HG03025 (cell line): ENCODE measurements around the gene CABYR.

Experiments used
- ATAC-seq: cut with Tn5 transposase; IDR thresholded peaks from one replicate; pipeline ENCODE4 v1.9.1; 2021; ENCODE audit warnings: mild to moderate bottlenecking, moderate library complexity; ENCODE audit not compliant: unreplicated experiment, low FRiP score

CABYR gene

DNA sequence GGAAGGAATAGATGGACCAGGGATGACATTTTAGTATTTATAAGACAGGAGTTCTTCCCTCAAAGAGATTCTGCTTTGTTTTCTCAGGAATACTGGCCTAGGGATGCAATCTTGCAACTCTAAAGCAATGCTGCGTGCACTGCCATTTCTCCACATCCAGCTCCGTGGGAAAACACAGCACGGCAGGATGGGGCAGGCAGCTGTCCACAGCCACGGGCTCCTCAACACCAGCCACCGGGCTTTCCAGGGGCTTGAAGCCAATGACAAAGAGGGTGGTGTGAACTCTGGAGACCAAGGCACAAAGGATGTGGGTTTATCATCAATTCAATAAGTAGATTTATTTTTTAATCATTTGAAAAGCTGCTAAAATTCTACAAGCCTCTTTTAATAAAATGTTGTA, 49.3 kb downstream of the CABYR start:
- no peak for ATAC-seq

DNA sequence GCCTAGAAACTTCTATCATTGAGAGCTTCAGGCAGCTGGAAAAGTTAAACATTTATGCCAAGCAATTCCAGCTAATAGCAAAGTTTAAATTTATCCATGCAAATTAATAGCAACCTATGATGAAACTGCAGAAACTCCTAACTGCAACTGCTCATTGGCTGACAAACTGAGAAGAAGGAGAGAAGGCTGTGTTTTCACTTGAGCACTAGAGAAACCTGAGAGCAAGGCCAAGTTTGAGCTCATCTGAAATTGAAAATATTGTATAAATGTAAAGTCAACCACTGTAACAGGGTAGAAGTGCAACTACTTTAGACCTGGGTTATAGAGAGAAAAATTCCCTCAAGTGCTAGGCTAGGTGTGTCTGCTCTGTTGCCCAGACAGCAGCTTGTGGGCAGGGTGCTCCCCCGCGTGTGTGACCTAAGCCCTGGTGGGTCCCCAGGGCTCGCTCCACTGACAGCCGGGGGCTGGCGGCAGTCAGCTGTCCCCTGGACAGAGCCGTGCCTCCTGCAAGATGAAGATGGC, 50.2 kb downstream of the CABYR start:
- peak; percentile 76 for ATAC-seq

DNA sequence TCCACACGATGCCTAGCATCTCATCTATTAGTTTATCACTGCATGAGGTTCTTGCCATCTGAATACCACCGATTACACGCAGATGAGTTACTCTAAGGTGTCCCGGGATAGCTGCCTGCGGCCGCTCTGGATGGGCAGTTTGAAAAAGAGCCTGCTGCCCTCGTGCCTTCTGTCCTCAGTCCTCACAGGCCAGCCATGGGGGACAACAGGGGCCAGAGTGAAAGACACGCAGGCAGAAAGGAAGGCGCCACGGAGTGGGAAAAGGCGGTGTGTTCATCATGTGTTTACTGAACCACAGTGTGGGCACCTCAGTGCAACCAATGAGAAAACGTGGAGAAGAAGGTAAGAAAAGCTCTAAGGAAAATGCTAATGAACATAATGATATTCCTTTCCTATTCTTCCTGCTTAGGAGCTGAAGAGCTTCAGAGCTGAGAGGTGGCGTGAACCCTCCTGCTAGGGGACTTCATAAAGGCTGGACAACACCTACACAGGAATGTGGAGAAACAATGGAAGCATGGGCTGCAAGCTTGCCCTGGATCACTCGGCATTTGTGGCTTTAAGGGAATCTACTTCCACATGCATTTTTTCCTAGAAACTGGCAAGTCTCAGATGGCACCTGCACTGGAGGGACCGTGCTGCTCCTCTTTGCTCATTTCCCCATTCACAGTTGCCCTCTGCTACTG, 50.9 kb downstream of the CABYR start:
- no peak for ATAC-seq

DNA sequence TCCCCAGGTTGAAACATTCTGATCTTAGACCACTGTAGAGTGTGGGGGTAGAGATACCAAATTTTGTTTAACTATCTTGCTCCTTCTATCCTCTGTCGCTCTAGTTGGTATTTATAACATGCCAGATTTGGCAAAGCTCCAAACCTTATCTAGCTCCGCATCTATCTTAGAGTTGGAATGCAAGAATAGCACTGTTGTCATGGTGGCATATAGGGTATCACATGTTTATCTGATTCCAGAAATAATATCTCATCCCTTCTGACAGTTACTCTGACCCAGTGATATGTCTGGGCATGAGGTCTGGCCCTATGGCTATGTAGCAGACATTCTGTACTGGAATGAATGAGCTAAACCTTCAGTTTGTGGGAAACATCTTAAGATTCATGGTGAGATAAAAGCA, 51.7 kb downstream of the CABYR start:
- no peak for ATAC-seq

DNA sequence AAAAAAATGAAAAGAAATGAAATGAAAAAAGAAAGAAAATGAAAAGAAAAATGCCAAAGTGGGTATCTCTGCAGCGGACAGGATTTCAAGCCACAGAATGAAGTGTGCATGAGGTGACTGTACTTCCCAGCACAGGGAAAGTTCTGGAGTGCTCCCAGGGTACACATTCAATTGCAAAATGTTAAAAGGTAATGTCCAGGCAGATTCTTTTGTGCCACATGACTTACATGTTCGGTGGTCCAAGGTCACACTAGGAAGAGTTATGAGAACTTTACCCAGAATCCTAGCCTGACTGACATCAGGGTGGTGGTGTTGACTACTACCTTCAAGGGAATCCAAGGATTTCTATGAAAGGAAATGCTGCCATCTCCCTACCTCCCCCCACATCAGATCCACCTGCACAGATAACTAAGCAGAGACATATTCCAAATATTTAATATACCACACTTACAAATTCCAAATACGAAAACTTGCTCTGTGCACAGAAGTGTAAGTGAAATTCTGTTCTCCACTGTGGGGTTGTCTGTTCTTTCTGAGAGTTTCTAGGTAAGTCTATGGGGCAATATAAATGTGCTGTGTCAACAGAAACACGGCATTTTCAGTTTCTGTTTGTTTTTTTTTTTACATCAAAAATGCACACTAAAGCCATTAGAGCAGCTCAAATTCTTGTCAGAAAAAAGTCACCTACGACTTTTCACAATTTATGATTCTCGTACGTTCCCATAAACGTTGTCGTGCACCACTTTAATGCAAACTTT, 56.6 kb downstream of the CABYR start:
- no peak for ATAC-seq

DNA sequence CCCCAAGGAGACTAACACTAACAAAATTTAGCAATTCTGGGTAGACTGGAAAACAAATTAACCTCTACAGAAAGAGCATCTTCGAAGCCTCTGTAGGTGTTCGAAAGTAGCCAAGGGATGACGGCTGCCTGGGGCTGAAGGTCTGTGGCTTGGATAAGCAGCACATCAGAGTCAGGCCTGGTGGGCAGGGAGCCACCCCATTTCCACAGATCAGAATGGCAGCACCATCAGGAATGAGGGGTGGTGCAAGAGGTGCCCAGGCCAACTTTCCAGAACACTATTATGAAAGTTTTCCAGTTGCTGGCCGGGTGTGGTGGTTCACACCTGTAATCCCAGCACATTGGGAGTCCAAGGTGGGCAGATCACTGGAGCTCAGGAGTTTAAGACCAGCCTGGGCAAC, 57.9 kb downstream of the CABYR start:
- ATAC-seq: no peak

DNA sequence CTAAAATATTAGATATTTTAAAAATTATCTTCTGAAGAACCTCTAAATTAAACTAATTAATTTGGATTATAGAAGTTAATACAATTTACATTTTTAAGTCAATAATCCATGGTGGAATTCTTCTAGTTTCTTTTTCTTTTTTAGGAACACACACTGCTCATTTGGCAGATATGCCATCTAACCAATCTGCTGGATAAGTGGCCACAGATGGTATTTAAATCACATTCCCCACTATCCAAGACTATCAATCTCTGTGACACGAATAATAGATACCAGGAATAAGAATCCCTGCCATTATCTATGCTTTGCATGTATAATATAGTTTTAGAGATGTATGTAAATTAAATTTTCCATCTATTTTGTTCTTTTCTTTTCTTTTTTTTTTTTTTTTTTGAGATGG, 58.5 kb downstream of the CABYR start:
- ATAC-seq: no peak

DNA sequence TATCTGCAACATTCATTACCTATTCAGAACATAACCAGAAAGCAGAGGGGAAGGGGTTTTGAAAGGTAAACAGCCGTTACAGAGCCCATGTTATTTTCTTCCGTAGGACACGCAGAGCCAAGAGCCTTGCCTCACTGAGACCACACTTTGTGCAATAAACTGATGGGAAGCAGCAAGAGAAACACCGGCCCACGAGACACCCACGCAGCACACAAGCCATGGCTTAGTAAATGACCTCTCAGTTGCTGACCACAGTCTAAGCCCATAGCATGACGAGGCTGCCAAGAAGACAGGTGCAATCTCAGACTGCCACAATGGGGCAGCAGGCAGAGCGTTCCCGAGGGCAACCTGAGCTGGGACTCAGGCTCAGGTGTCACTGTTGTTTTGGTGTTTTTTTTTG, 59.6 kb downstream of the CABYR start:
- ATAC-seq: no peak

DNA sequence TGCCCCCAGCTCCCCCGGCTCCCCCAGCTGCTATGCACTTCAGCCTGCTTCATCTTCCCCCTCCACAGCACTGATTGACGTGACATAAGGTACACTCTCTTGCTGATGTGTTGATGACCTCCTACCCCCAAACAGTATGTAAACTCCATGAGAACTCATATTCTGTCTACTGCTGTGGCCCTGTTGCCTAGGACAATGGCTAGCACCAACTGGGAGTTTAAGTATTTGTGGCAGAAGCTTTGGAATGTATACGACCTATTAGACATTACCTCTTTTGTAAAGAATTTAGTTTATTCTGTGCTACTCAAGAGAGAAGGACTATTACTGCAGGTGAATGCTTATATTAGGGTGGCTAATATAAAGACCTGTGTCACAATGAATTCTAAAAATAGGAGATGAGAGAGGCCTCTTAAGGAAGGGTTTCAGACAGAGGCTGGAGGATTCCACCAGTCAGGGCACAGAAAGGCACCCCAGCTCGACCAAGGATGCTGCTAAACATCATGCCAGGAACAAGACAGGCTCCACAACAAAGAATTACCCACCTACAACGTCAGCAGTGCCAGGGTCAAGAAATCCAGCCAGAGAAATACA, 60.6 kb downstream of the CABYR start:
- no peak for ATAC-seq

DNA sequence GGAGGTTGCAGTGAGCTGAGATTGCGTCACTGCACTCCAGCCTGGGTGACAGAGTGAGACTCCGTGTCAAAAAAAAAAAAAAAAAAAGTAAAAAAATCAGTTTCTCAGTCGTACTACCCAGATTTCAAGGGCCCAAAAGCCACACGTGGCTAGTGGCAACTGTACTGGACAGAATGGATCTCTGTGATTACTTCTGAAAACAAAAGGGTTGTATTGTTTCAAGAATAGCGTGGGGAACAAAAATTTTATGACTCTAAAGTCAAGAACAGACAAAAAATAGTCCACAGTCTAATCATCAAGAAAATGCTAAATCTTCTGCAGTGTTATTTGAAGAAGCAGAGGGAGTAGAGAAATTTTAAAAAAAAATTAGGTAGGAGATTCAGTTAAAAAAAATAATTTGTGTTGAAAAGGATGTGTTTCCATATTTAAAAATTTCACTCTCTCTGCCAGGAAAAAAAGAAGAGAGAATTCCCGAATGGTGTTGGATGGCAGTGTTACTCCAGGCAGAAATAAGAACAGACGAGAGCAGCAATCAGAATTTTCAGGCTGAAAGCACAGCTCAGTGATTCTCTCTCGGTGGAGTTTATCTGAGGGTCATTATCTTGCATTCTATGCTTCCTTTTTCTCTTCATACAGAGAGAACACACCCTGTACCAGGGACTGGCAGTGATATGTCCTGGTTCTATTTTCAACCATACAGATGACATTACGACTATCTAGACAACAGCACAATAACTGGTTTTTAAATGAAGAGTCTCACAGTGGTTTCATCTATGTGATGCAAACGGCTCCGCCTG, 61.8 kb downstream of the CABYR start:
- no peak for ATAC-seq

DNA sequence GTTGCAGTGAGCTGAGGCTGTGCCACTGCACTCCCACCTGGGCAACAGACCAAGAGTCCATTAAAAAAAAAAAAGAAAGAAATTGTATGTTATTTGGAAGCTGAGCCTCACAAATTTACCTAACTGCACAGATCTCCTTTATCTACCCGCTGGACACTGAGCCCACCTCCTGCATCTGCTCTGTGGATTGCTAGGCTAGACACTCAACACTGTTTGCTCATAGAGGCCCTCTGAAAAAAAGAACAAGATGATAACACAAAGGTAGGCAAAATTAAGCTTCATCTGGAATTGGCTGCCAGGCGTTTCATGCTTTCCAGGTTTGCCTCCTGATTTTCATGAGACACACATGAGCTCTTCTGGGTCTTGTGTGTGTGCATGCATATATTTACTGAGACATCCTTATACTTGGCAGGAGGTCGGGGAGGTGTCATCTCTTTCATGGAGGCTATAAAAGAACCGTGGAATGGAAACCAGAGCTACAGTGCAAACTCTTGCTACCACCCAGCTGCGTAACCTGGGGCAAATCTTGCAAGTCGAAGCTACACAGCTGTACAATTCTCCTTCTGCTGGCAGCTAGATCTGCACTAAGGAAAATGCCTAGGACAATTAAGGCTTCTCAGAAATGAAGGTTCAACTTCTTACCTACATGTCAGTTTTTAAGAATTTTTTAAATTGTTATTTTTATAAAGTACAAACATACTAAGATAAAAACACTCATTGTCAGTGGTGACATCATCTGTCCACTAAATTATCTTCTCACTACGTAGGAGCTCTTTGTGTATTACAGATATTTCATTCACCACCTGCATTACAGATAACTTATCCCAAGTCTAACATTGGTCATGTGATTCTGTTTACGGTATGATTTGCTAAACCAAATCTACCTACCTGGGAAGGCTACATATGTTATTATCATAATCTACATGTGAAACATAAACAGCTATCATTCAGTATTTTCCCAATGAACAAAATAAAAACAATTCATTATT, 63.1 kb downstream of the CABYR start:
- no peak for ATAC-seq

DNA sequence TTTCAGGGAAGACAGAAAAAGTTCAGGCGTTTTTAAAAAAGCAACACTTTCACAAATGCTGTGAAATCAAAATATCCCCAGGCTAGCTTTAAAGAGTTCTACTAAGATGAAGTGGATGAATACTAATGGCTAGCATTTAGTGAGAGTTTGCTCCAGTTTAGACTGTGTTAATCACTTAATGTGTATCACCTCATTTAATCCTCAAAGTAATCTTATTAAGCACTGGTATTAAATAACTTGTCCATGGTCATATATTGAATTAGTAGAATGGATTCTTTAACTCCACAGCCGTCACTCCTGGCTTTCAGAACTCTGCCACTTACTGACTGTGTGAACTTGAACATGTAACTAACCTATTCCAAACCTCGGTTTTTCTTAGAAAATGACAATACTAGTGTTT, 66.0 kb downstream of the CABYR start:
- no peak for ATAC-seq

DNA sequence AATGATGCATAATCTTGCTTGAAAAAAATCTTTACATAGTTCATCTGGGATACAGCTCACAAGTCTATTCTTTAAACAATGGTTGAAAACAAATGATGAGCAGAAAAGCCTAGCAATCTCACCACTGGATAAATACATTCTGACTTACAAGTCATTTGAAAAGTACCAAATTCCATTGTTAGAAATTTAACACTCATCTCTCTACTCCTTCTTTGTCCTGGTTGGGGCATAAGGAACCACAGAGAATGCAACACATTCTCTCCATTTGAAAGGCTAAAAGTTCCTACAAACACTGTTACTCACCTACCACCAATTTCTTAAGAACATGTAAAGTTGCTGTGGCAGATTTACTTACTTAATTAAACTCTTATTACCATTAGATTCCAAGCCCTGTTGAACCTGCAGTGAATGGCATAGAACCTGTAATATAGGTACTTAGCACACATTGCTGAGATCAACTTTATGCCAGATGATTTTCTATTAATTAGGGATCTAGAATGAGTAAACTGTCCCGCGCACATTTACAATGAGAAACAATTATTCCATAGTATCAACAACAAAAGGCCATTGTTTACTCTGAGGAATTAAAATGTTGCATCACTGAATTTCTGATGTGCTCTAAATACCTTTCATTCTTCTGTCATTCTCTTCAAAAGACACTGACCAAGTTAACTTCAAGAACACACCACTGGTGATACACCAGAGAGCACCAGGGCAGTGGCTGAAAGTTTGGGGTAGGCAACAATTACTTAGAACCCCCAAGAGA, 69.6 kb downstream of the CABYR start:
- ATAC-seq: no peak

DNA sequence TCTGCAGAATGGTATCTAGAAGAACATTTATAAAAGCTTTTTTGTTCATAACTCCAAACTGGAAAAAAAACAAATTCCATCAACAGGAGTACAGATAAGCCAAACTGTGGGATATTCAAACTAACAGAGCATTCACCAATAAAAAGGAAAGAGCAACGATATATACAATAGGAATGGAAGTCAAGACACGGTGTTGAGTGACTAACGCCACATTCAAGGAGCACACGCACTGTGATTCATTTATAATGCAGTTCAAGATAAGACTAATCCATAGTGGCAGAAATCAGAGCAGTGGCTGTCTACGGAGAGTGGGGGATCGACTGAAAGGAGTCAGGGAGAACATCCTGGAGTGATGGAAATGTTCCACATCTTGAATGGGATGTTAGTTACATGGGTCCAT, 70.7 kb downstream of the CABYR start:
- ATAC-seq: no peak
